ENCODE data around the gene FBRSL1.

FBRSL1 gene

GRCh38 chr12:132447327-132447720 is 42.6 kb upstream of the FBRSL1 start:
- TF ChIP-seq CTCF (conservative IDR thresholded peaks at IDR 0.05; ENCODE audit: low read depth, low read length), result no peak
- Histone ChIP-seq H3K4me3 (IDR thresholded peaks at IDR 0.05; ENCODE audit: insufficient read depth, low read depth, low read length) (no peak overlapping the region), H2AFZ (ENCODE audit: low read depth) (no peak overlapping the region), H3K4me1 (ENCODE audit: low read depth, poor library complexity, severe bottlenecking) (no peaks in the 10 kb centered on the region), H4K20me1 (ENCODE audit: insufficient read depth) (no peaks in the 10 kb centered on the region), H3K9ac (no peak overlapping the region), H3K79me2 (ENCODE audit: insufficient read depth, low read depth) (no peaks in the 10 kb centered on the region), H3K27ac (no peak overlapping the region), H3K36me3 (ENCODE audit: insufficient read depth) (no peaks in the 10 kb centered on the region), H3K4me2 (no peak overlapping the region), H3K27me3 (ENCODE audit: insufficient read depth, low read depth) (peaks cover 2% of the 10 kb centered on the region; the same call in 1 of the 2 replicates)

GRCh38 chr12:132447731-132448462 is 42.1 kb upstream of the FBRSL1 start:
- no peaks in the 10 kb centered on the region for H3K79me2 ChIP-seq (ENCODE audit: insufficient read depth, low read depth)
- H2AFZ ChIP-seq (ENCODE audit: low read depth), result no peak overlapping the region
- H3K9ac ChIP-seq, result no peak overlapping the region
- no peaks in the 10 kb centered on the region for H4K20me1 ChIP-seq (ENCODE audit: insufficient read depth)
- H3K4me1 ChIP-seq (ENCODE audit: low read depth, poor library complexity, severe bottlenecking), result no peaks in the 10 kb centered on the region
- no peak for TF ChIP-seq CTCF (conservative IDR thresholded peaks at IDR 0.05; ENCODE audit: low read depth, low read length)
- H3K27me3 ChIP-seq (ENCODE audit: insufficient read depth, low read depth), result no peaks in the 10 kb centered on the region; the same call in 1 of the 2 replicates
- no peak overlapping the region for H3K27ac ChIP-seq
- no peak overlapping the region for H3K4me2 ChIP-seq
- no peak overlapping the region for H3K4me3 ChIP-seq (IDR thresholded peaks at IDR 0.05; ENCODE audit: insufficient read depth, low read depth, low read length)
- H3K36me3 ChIP-seq (ENCODE audit: insufficient read depth), result no peaks in the 10 kb centered on the region

- Histone ChIP-seq H4K20me1 (ENCODE audit: insufficient read depth) (no peaks in the 10 kb centered on the region), H3K27me3 (ENCODE audit: insufficient read depth, low read depth) (no peaks in the 10 kb centered on the region; the same call in 1 of the 2 replicates), H3K36me3 (ENCODE audit: insufficient read depth) (no peaks in the 10 kb centered on the region), H2AFZ (ENCODE audit: low read depth) (no peak overlapping the region), H3K79me2 (ENCODE audit: insufficient read depth, low read depth) (no peaks in the 10 kb centered on the region), H3K9ac (no peak overlapping the region), H3K4me1 (ENCODE audit: low read depth, poor library complexity, severe bottlenecking) (no peaks in the 10 kb centered on the region), H3K4me2 (no peak overlapping the region), H3K27ac (no peak overlapping the region), H3K4me3 (IDR thresholded peaks at IDR 0.05; ENCODE audit: insufficient read depth, low read depth, low read length) (no peak overlapping the region)
- no peak for TF ChIP-seq CTCF (conservative IDR thresholded peaks at IDR 0.05; ENCODE audit: low read depth, low read length)
Observed at GRCh38 chr12:132448463-132448820, 41.5 kb upstream of the FBRSL1 start.

GRCh38 chr12:132449565-132450417 is 40.2 kb upstream of the FBRSL1 start:
- Histone ChIP-seq H3K27me3 (ENCODE audit: insufficient read depth, low read depth) (no peaks in the 10 kb centered on the region; the same call in 1 of the 2 replicates), H3K27ac (no peak overlapping the region), H3K79me2 (ENCODE audit: insufficient read depth, low read depth) (no peaks in the 10 kb centered on the region), H2AFZ (ENCODE audit: low read depth) (no peak overlapping the region), H3K4me1 (ENCODE audit: low read depth, poor library complexity, severe bottlenecking) (no peaks in the 10 kb centered on the region), H3K4me3 (IDR thresholded peaks at IDR 0.05; ENCODE audit: insufficient read depth, low read depth, low read length) (no peak overlapping the region), H3K4me2 (no peak overlapping the region), H4K20me1 (ENCODE audit: insufficient read depth) (no peaks in the 10 kb centered on the region), H3K36me3 (ENCODE audit: insufficient read depth) (no peaks in the 10 kb centered on the region), H3K9ac (no peak overlapping the region)
- no peak for TF ChIP-seq CTCF (conservative IDR thresholded peaks at IDR 0.05; ENCODE audit: low read depth, low read length)

Data from KMS-11 (cell line).